H9 (cell line): ENCODE data around the gene UGT2A3. TPM values are rescaled to one million over a fixed set of nuclear protein-coding genes. Genes with fewer than 3 reads are reported as not detected.

Source experiments
- DNase-seq: peaks from one replicate; pipeline ENCODE4 v3.0.0-alpha.2; 2017
- H2AFZ ChIP-seq: one replicate; pipeline ENCODE4 v1.6.1; 2013; ENCODE audit warnings: mild to moderate bottlenecking, low read length, control low read depth, moderate library complexity
- H2AK5ac ChIP-seq: 2 replicates; pipeline ENCODE4 v1.6.1; 2013; ENCODE audit warnings: low read length, control low read depth, mixed read lengths; ENCODE audit not compliant: insufficient read length
- H2BK120ac ChIP-seq: one replicate; pipeline ENCODE4 v1.6.1; 2013; ENCODE audit warnings: low read depth, mild to moderate bottlenecking, low read length, control low read depth, inconsistent platforms; ENCODE audit not compliant: poor library complexity, severe bottlenecking
- H2BK12ac ChIP-seq: 2 replicates; pipeline ENCODE4 v1.6.1; 2013; ENCODE audit warnings: low read length, control low read depth, mixed read lengths, low read depth; ENCODE audit not compliant: insufficient read length
- H2BK15ac ChIP-seq: 2 replicates; pipeline ENCODE4 v1.6.1; 2013; ENCODE audit warnings: low read depth, low read length, control low read depth
- H2BK20ac ChIP-seq: one replicate; pipeline ENCODE4 v1.6.1; 2013; ENCODE audit warnings: low read depth, mild to moderate bottlenecking, low read length, control low read depth, inconsistent platforms; ENCODE audit not compliant: poor library complexity, severe bottlenecking
- H2BK5ac ChIP-seq: 2 replicates; pipeline ENCODE4 v1.6.1; 2013; ENCODE audit warnings: low read length, control low read depth, mixed read lengths; ENCODE audit not compliant: insufficient read length
- H3K14ac ChIP-seq: 2 replicates; pipeline ENCODE4 v1.6.1; 2013; ENCODE audit warnings: low read length, control low read depth; ENCODE audit not compliant: insufficient read depth
- H3K18ac ChIP-seq: 2 replicates; pipeline ENCODE4 v1.6.1; 2013; ENCODE audit warnings: low read depth, mild to moderate bottlenecking, mixed read lengths, low read length, control low read depth; ENCODE audit not compliant: insufficient read length
- H3K23ac ChIP-seq: 2 replicates; pipeline ENCODE4 v1.6.1; 2013; ENCODE audit warnings: low read length, control low read depth, mixed read lengths, low read depth; ENCODE audit not compliant: insufficient read length
- H3K23me2 ChIP-seq: 2 replicates; pipeline ENCODE4 v1.6.1; 2013; ENCODE audit warnings: low read depth, mild to moderate bottlenecking, mixed read lengths, low read length, control low read depth; ENCODE audit not compliant: insufficient read length, poor library complexity, severe bottlenecking
- H3K27ac ChIP-seq: 2 replicates; pipeline ENCODE4 v1.5.1; 2013; ENCODE audit warnings: low read length, control low read depth, mixed read lengths, low read depth; ENCODE audit not compliant: insufficient read length
- H3K27me3 ChIP-seq: 2 replicates; pipeline ENCODE4 v1.6.1; 2013; ENCODE audit warnings: low read length, control low read depth, inconsistent platforms; ENCODE audit not compliant: insufficient read depth
- H3K4ac ChIP-seq: 2 replicates; pipeline ENCODE4 v1.6.1; 2013; ENCODE audit warnings: low read depth, mild to moderate bottlenecking, control low read depth, inconsistent platforms, low read length, moderate library complexity
- H3K4me1 ChIP-seq: 2 replicates; pipeline ENCODE4 v1.6.1; 2013; ENCODE audit warnings: low read length, control low read depth, inconsistent platforms; ENCODE audit not compliant: insufficient read depth
- H3K4me2 ChIP-seq: 2 replicates; pipeline ENCODE4 v1.6.1; 2013; ENCODE audit warnings: low read length, control low read depth, mixed read lengths; ENCODE audit not compliant: insufficient read length, insufficient read depth
- H3K56ac ChIP-seq: 2 replicates; pipeline ENCODE4 v1.6.1; 2013; ENCODE audit warnings: low read depth, mild to moderate bottlenecking, mixed read lengths, low read length, control low read depth; ENCODE audit not compliant: insufficient read length
- H3K79me1 ChIP-seq: 2 replicates; pipeline ENCODE4 v1.6.1; 2013; ENCODE audit warnings: low read depth, mild to moderate bottlenecking, moderate library complexity, low read length, control low read depth, inconsistent platforms; ENCODE audit not compliant: insufficient read depth, poor library complexity, severe bottlenecking
- H3K79me2 ChIP-seq: 2 replicates; pipeline ENCODE4 v1.6.1; 2013; ENCODE audit warnings: low read length, control low read depth, inconsistent platforms; ENCODE audit not compliant: insufficient read depth
- H3K9ac ChIP-seq: 2 replicates; pipeline ENCODE4 v1.6.1; 2013; ENCODE audit warnings: low read length, control low read depth, mixed read lengths; ENCODE audit not compliant: insufficient read length; ENCODE audit errors: extremely low read depth
- H3K9me3 ChIP-seq: one replicate; pipeline ENCODE4 v1.6.1; 2013; ENCODE audit warnings: low read depth, low read length, inconsistent platforms; ENCODE audit not compliant: control insufficient read depth
- H3T11ph ChIP-seq: one replicate; pipeline ENCODE4 v1.6.1; 2013; ENCODE audit warnings: mild to moderate bottlenecking, low read length, control low read depth, inconsistent platforms
- H4K20me1 ChIP-seq: one replicate; pipeline ENCODE4 v1.6.1; 2013; ENCODE audit not compliant: control insufficient read depth, insufficient read length, insufficient read depth
- H4K5ac ChIP-seq: 2 replicates; pipeline ENCODE4 v1.6.1; 2013; ENCODE audit warnings: low read depth, mild to moderate bottlenecking, mixed read lengths, low read length, control low read depth; ENCODE audit not compliant: insufficient read length
- H4K8ac ChIP-seq: replicated peaks from 2 replicates; pipeline ENCODE4 v1.6.1; 2013; ENCODE audit warnings: low read length, control low read depth, mixed read lengths, low read depth; ENCODE audit not compliant: insufficient read length
- H4K91ac ChIP-seq: 2 replicates; pipeline ENCODE4 v1.6.1; 2013; ENCODE audit warnings: low read depth, mild to moderate bottlenecking, moderate library complexity, mixed read lengths, low read length, control low read depth; ENCODE audit not compliant: insufficient read length
- H3K27ac Mint-ChIP-seq, 3 experiments: 2 replicates in 2 of 3; 3 replicates in 1 of 3; pipeline ENCODE4 v1.8.0; 2020 to 2021; ENCODE audit warnings: mixed read lengths in 3 of 3, mild to moderate bottlenecking in 1 of 3, moderate library complexity in 1 of 3
- H3K27me3 Mint-ChIP-seq: 2 replicates; pipeline ENCODE4 v1.8.0; 2021; ENCODE audit warnings: low read depth, mild to moderate bottlenecking, moderate library complexity, mixed read lengths
- H3K36me3 Mint-ChIP-seq, 3 experiments: 2 replicates in 2 of 3; 3 replicates in 1 of 3; pipeline ENCODE4 v1.8.0; 2020 to 2021; ENCODE audit warnings: low read depth in 3 of 3, mixed read lengths in 3 of 3; ENCODE audit not compliant: insufficient read depth in 1 of 3
- H3K4me1 Mint-ChIP-seq, 2 experiments: 2 replicates each; pipeline ENCODE4 v1.8.0; 2020; ENCODE audit warnings: mixed read lengths in 2 of 2
- H3K4me3 Mint-ChIP-seq, 2 experiments: 2 replicates in 1 of 2; 3 replicates in 1 of 2; pipeline ENCODE4 v1.8.0; 2020 to 2021; ENCODE audit warnings: mild to moderate bottlenecking in 2 of 2, mixed read lengths in 2 of 2, moderate library complexity in 1 of 2
- H3K9me3 Mint-ChIP-seq, 2 experiments: 2 replicates in 1 of 2; 3 replicates in 1 of 2; pipeline ENCODE4 v1.8.0; 2020; ENCODE audit warnings: mild to moderate bottlenecking in 2 of 2, mixed read lengths in 2 of 2, moderate library complexity in 1 of 2
- CTCF ChIP-seq: fragments of 200-600 bp; sonication (generic); conservative IDR thresholded peaks from 3 replicates; pipeline ENCODE4 v1.8.0; 2021; ENCODE audit warnings: antibody characterized with exemption, mild to moderate bottlenecking
- WGBS: extraction: QIAGEN DNeasy Blood & Tissue Kit; methylation state at CpG from one replicate; pipeline ENCODE4 v1.1.7; 2013; ENCODE audit warnings: missing lambda C conversion rate, low lambda C conversion rate, mixed read lengths; ENCODE audit not compliant: insufficient read length; ENCODE audit errors: extremely low coverage; 5-methylcytosine and 5-hydroxymethylcytosine counted together
- total RNA-seq: library from RNA; stranded (reverse); gene quantifications from 2 replicates; pipeline ENCODE4 v1.2.1, GENCODE V29; 2021

UGT2A3 gene
- total RNA-seq, 1 experiment from 2014 or later = not detected

- Mint-ChIP-seq H3K4me1 (peaks cover 4% of the 10 kb centered on the region in 2 experiments; a peak in 3 of 4 replicates), H3K27ac (no peak overlapping the region), H3K27me3 (no peaks in the 10 kb centered on the region), H3K9me3 (no peaks in the 10 kb centered on the region; a peak in 1 of 5 replicates), H3K36me3 (no peaks in the 10 kb centered on the region; a peak in 1 of 7 replicates), H3K4me3 (no peak overlapping the region)
- H3K56ac ChIP-seq = no peak overlapping the region
- no peak overlapping the region for H2BK12ac ChIP-seq
- no peak overlapping the region for H4K5ac ChIP-seq
- no peak overlapping the region for H3K4ac ChIP-seq
- no peaks in the 10 kb centered on the region for H3K79me2 ChIP-seq
- H3K18ac ChIP-seq = no peak overlapping the region
- no peak overlapping the region for H2BK20ac ChIP-seq
- no peaks in the 10 kb centered on the region for H3K4me1 ChIP-seq
- DNase-seq = no peak
- H3K4me2 ChIP-seq = no peak overlapping the region
- H4K20me1 ChIP-seq = no peaks in the 10 kb centered on the region
- no peak overlapping the region for H4K91ac ChIP-seq
- H2BK120ac ChIP-seq = no peak overlapping the region
- H3K79me1 ChIP-seq = no peaks in the 10 kb centered on the region
- H4K8ac ChIP-seq = no peak overlapping the region
- no peak overlapping the region for H2AK5ac ChIP-seq
- H3K23ac ChIP-seq = no peak overlapping the region
- no peak overlapping the region for H3T11ph ChIP-seq
- H3K9me3 ChIP-seq = no peaks in the 10 kb centered on the region
- WGBS = no CpG with 5 or more reads among the region's 1 CpG
- H3K27ac ChIP-seq = no peak overlapping the region
- H3K27me3 ChIP-seq = no peaks in the 10 kb centered on the region
- H3K14ac ChIP-seq = no peak overlapping the region
- H2BK5ac ChIP-seq = no peak overlapping the region
- no peak for TF ChIP-seq CTCF
- no peak overlapping the region for H2AFZ ChIP-seq
- H2BK15ac ChIP-seq = no peak overlapping the region; the same call in 1 of the 2 replicates
- H3K23me2 ChIP-seq = no peaks in the 10 kb centered on the region
- no peak overlapping the region for H3K9ac ChIP-seq
Observed at GRCh38 chr4:68885545-68885944, 66.1 kb downstream of the UGT2A3 start.
